HPDE6-E6E7 (cell line): ENCODE measurements around the gene CLSTN1.
A peak's percentile ranks its signal among the peaks of the same experiment; 100 is the strongest.

Experiments
- DNase-seq: peaks from one replicate; pipeline ENCODE4 v3.0.0; 2011; ENCODE audit warnings: missing footprints; ENCODE audit errors: extremely low spot score

Gene CLSTN1

GRCh38 chr1:9823943-9824701, at the start of gene CLSTN1:
CLSTN1 (minus strand) TSS chr1:9823965; CDS start chr1:9823733, 232 bp downstream.
- peak; percentile 71 for DNase-seq

GRCh38 chr1:9873385-9873784, 49.6 kb upstream of the CLSTN1 start:
- DNase-seq: no peak

GRCh38 chr1:9872430-9873165, 48.8 kb upstream of the CLSTN1 start:
- no peak for DNase-seq

- DNase-seq: no peak
Measured at GRCh38 chr1:9871707-9872425, 48.1 kb upstream of the CLSTN1 start.

- no peak for DNase-seq
Measured at GRCh38 chr1:9871021-9871420, 47.3 kb upstream of the CLSTN1 start.

- DNase-seq: no peak
Measured at GRCh38 chr1:9870572-9870971, 46.8 kb upstream of the CLSTN1 start.

GRCh38 chr1:9869831-9870251, 46.1 kb upstream of the CLSTN1 start:
- DNase-seq: peak; percentile 71

- DNase-seq: no peak
Measured at GRCh38 chr1:9868244-9868590, 44.5 kb upstream of the CLSTN1 start.

- no peak for DNase-seq
Measured at GRCh38 chr1:9867408-9868243, 43.9 kb upstream of the CLSTN1 start.

GRCh38 chr1:9866836-9867235, 43.1 kb upstream of the CLSTN1 start:
- no peak for DNase-seq

- no peak for DNase-seq
Measured at GRCh38 chr1:9865724-9866123, 42.0 kb upstream of the CLSTN1 start.

- DNase-seq: no peak
Measured at GRCh38 chr1:9863371-9863770, 39.6 kb upstream of the CLSTN1 start.

GRCh38 chr1:9861360-9861759, 37.6 kb upstream of the CLSTN1 start:
- DNase-seq: no peak

GRCh38 chr1:9860887-9861286, 37.1 kb upstream of the CLSTN1 start:
- no peak for DNase-seq

- no peak for DNase-seq
Measured at GRCh38 chr1:9859281-9860014, 35.7 kb upstream of the CLSTN1 start.

- no peak for DNase-seq
Measured at GRCh38 chr1:9858293-9859035, 34.7 kb upstream of the CLSTN1 start.

- no peak for DNase-seq
Measured at GRCh38 chr1:9855186-9855585, 31.4 kb upstream of the CLSTN1 start.

- DNase-seq: no peak
Measured at GRCh38 chr1:9853249-9853595, 29.5 kb upstream of the CLSTN1 start.

GRCh38 chr1:9852410-9853248, 28.9 kb upstream of the CLSTN1 start:
- DNase-seq: no peak

GRCh38 chr1:9852004-9852403, 28.2 kb upstream of the CLSTN1 start:
- DNase-seq: no peak
